ENCODE results near the gene ESRP2.

Gene ESRP2

GRCh38 chr16:68246666-68247065 is 10.7 kb upstream of the ESRP2 start:
- H3K4me3 ChIP-seq (ENCODE audit: low read length): no peak overlapping the region
- no peaks in the 10 kb centered on the region for H3K9me3 ChIP-seq (ENCODE audit: control insufficient read depth, insufficient read depth, low read length)
- peaks cover 7% of the 10 kb centered on the region for H3K36me3 ChIP-seq (ENCODE audit: control insufficient read depth, low read length)
- no peaks in the 10 kb centered on the region for H3K27me3 ChIP-seq (ENCODE audit: control insufficient read depth, low read length)
- no peaks in the 10 kb centered on the region for H3K9me2 ChIP-seq (replicated peaks; ENCODE audit: control insufficient read depth, low read length)
- no peak overlapping the region; the same call in 1 of the 2 replicates for H3K4me2 ChIP-seq (ENCODE audit: low read length)
- H3K27ac ChIP-seq (ENCODE audit: low read depth, low read length): no peak overlapping the region
- H3K4me1 ChIP-seq (ENCODE audit: control insufficient read depth, low read length): peaks cover 28% of the 10 kb centered on the region
- H4K20me1 ChIP-seq (ENCODE audit: control insufficient read depth, insufficient read depth, low read depth, low read length): no peaks in the 10 kb centered on the region
- TF ChIP-seq CTCF (IDR thresholded peaks at IDR 0.05; ENCODE audit: low read depth, low read length, poor library complexity, severe bottlenecking): no peak
- no peak for TF ChIP-seq EZH2phosphoT487 (IDR thresholded peaks at IDR 0.05; ENCODE audit: borderline replicate concordance, low read length)
- H3F3A ChIP-seq (ENCODE audit: control insufficient read depth, insufficient read depth): no peaks in the 10 kb centered on the region
- peaks cover 3% of the 10 kb centered on the region; the same call in 1 of the 2 replicates for H3K79me2 ChIP-seq (ENCODE audit: control insufficient read depth, low read length)

- Histone ChIP-seq H3F3A (ENCODE audit: control insufficient read depth, insufficient read depth) (no peaks in the 10 kb centered on the region), H4K20me1 (ENCODE audit: control insufficient read depth, insufficient read depth, low read depth, low read length) (no peaks in the 10 kb centered on the region), H3K9me2 (replicated peaks; ENCODE audit: control insufficient read depth, low read length) (no peaks in the 10 kb centered on the region), H3K4me3 (ENCODE audit: low read length) (peak overlapping the region; percentile 80), H3K4me2 (ENCODE audit: low read length) (peak overlapping the region; percentile 95), H3K36me3 (ENCODE audit: control insufficient read depth, low read length) (peaks cover 6% of the 10 kb centered on the region), H3K9me3 (ENCODE audit: control insufficient read depth, insufficient read depth, low read length) (no peaks in the 10 kb centered on the region), H3K27me3 (ENCODE audit: control insufficient read depth, low read length) (no peaks in the 10 kb centered on the region), H3K4me1 (ENCODE audit: control insufficient read depth, low read length) (peaks cover 22% of the 10 kb centered on the region), H3K79me2 (ENCODE audit: control insufficient read depth, low read length) (peaks cover 3% of the 10 kb centered on the region; the same call in 1 of the 2 replicates), H3K27ac (ENCODE audit: low read depth, low read length) (no peak overlapping the region)
- TF ChIP-seq EZH2phosphoT487 (IDR thresholded peaks at IDR 0.05; ENCODE audit: borderline replicate concordance, low read length): no peak
- no peak for TF ChIP-seq CTCF (IDR thresholded peaks at IDR 0.05; ENCODE audit: low read depth, low read length, poor library complexity, severe bottlenecking)
Observed at GRCh38 chr16:68246121-68246520, 10.2 kb upstream of the ESRP2 start.

- peaks cover 3% of the 10 kb centered on the region; the same call in 1 of the 2 replicates for H3K79me2 ChIP-seq (ENCODE audit: control insufficient read depth, low read length)
- no peaks in the 10 kb centered on the region for H3K36me3 ChIP-seq (ENCODE audit: control insufficient read depth, low read length)
- peak within 1 kb of the TSS; percentile 80 for H3K4me3 ChIP-seq (ENCODE audit: low read length)
- H3K9me2 ChIP-seq (replicated peaks; ENCODE audit: control insufficient read depth, low read length): no peaks in the 10 kb centered on the region
- H3K4me1 ChIP-seq (ENCODE audit: control insufficient read depth, low read length): peaks cover 18% of the 10 kb centered on the region
- no peak for TF ChIP-seq EZH2phosphoT487 (IDR thresholded peaks at IDR 0.05; ENCODE audit: borderline replicate concordance, low read length)
- no peak for TF ChIP-seq CTCF (IDR thresholded peaks at IDR 0.05; ENCODE audit: low read depth, low read length, poor library complexity, severe bottlenecking)
- no peaks in the 10 kb centered on the region for H3F3A ChIP-seq (ENCODE audit: control insufficient read depth, insufficient read depth)
- H3K27me3 ChIP-seq (ENCODE audit: control insufficient read depth, low read length): no peaks in the 10 kb centered on the region
- H3K9me3 ChIP-seq (ENCODE audit: control insufficient read depth, insufficient read depth, low read length): no peaks in the 10 kb centered on the region
- peak within 1 kb of the TSS; percentile 95 for H3K4me2 ChIP-seq (ENCODE audit: low read length)
- H3K27ac ChIP-seq (ENCODE audit: low read depth, low read length): no peak within 1 kb of the TSS
- no peaks in the 10 kb centered on the region for H4K20me1 ChIP-seq (ENCODE audit: control insufficient read depth, insufficient read depth, low read depth, low read length)
Observed at GRCh38 chr16:68244903-68245853, 9.3 kb upstream of the ESRP2 start, which contains the start of gene PLA2G15. PLA2G15 (plus strand) TSS chr16:68245373; CDS start chr16:68245427, 54 bp downstream.
